Prostate gland (tissue), 2 donors: ENCODE measurements around the gene HKDC1. TPM values are rescaled to one million over a fixed set of nuclear protein-coding genes. Genes with fewer than 3 reads are reported as not detected.

Source experiments
- DNase-seq: peaks from one replicate; pipeline ENCODE4 v3.0.0-alpha.2; 2019; ENCODE audit warnings: low spot score
- H3K27ac ChIP-seq, 2 donors: fragments of 200-600 bp; sonication (generic); 2 replicates each; pipeline ENCODE4 v1.5.1; 2017 to 2019
- H3K27me3 ChIP-seq: fragments of 200-600 bp; sonication (generic); replicated peaks from 2 replicates; pipeline ENCODE4 v1.5.1; 2019; ENCODE audit not compliant: insufficient read depth
- H3K36me3 ChIP-seq, 2 donors: fragments of 200-600 bp; sonication (generic); 1 replicate in 1 of 2; 2 replicates in 1 of 2; pipeline versions ENCODE4 v1.5.1 to v1.8.1; 2017 to 2019
- H3K4me1 ChIP-seq: fragments of 200-600 bp; sonication (generic); replicated peaks from 2 replicates; pipeline ENCODE4 v1.5.1; 2019
- H3K4me3 ChIP-seq, 2 donors: fragments of 200-600 bp; sonication (generic); 2 replicates each; pipeline ENCODE4 v1.5.1; 2017 to 2019
- H3K9me3 ChIP-seq: fragments of 200-600 bp; sonication (generic); 2 replicates; pipeline ENCODE4 v1.5.1; 2017
- CTCF ChIP-seq, 4 experiments: fragments of 200-600 bp in 2 of 4; fragments of 450-650 bp in 2 of 4; sonication (generic) in 2 of 4; IDR thresholded peaks; 1 replicate in 3 of 4; 2 replicates in 1 of 4; pipeline ENCODE4 v1.5.1; 2016 to 2019; ENCODE audit warnings: antibody characterized with exemption in 4 of 4, mild to moderate bottlenecking in 2 of 4, moderate library complexity in 2 of 4
- POLR2A ChIP-seq: fragments of 450-650 bp; IDR thresholded peaks from one replicate; pipeline ENCODE4 v1.6.1; 2016; ENCODE audit warnings: antibody characterized with exemption, mild to moderate bottlenecking
- POLR2AphosphoS5 ChIP-seq: sonication (generic); formaldehyde crosslinking; IDR thresholded peaks from one replicate; pipeline ENCODE4 v1.6.1; 2017; ENCODE audit warnings: antibody characterized with exemption
- WGBS: methylation state at CpG from one replicate; pipeline ENCODE4 v1.1.5; 2018; 5-methylcytosine and 5-hydroxymethylcytosine counted together
- intact Hi-C: fragments of 100-400 bp; cut with DNase I; formaldehyde crosslinking; loops from one replicate; pipeline ENCODE4 v1.14.2; 2022
- total RNA-seq, 2 donors: library from RNA; depleted of rRNA; stranded (reverse); fragments of >200 nt; gene quantifications; one replicate each; pipeline ENCODE4 v1.1.0, GENCODE V29; 2016

The HKDC1 gene
- total RNA-seq, 2 donors from 2014 or later = 0.23 to 1.6 TPM

GRCh38 chr10:69265521-69265920 is 45.4 kb downstream of the HKDC1 start:
- no peak for DNase-seq
- H3K36me3 ChIP-seq = no peaks in the 10 kb centered on the region
- H3K27me3 ChIP-seq = no peaks in the 10 kb centered on the region
- intact Hi-C loops = no loop called here
- H3K9me3 ChIP-seq = no peaks in the 10 kb centered on the region
- TF ChIP-seq POLR2AphosphoS5 (no peak), CTCF (IDR thresholded peaks at IDR 0.05) (no peak), POLR2A (no peak)
- 81% methylated on average over 17 of the region's 17 CpGs for WGBS
- H3K4me3 ChIP-seq = no peak overlapping the region
- no peak overlapping the region for H3K27ac ChIP-seq
- no peaks in the 10 kb centered on the region for H3K4me1 ChIP-seq

- 88% methylated on average over 14 of the region's 14 CpGs for WGBS
- no peak overlapping the region for H3K27ac ChIP-seq
- TF ChIP-seq CTCF (IDR thresholded peaks at IDR 0.05) (no peak), POLR2A (no peak), POLR2AphosphoS5 (no peak)
- DNase-seq = no peak
- H3K9me3 ChIP-seq = no peaks in the 10 kb centered on the region
- H3K4me1 ChIP-seq = no peaks in the 10 kb centered on the region
- intact Hi-C loops = no loop called here
- H3K4me3 ChIP-seq = no peak overlapping the region
- H3K36me3 ChIP-seq = no peaks in the 10 kb centered on the region
- H3K27me3 ChIP-seq = no peaks in the 10 kb centered on the region
Observed at GRCh38 chr10:69268761-69269416, 48.8 kb downstream of the HKDC1 start.

- TF ChIP-seq CTCF (IDR thresholded peaks at IDR 0.05) (no peak), POLR2AphosphoS5 (no peak), POLR2A (no peak)
- Histone ChIP-seq H3K4me3 (no peak overlapping the region), H3K27ac (no peak overlapping the region), H3K36me3 (no peaks in the 10 kb centered on the region), H3K9me3 (no peaks in the 10 kb centered on the region), H3K27me3 (no peaks in the 10 kb centered on the region), H3K4me1 (no peaks in the 10 kb centered on the region)
- WGBS = 58% methylated on average over 2 of the region's 2 CpGs
- intact Hi-C loops = no loop called here
- DNase-seq = no peak
Observed at GRCh38 chr10:69269761-69270160, 49.6 kb downstream of the HKDC1 start.

GRCh38 chr10:69270990-69271389 is 50.9 kb downstream of the HKDC1 start:
- Histone ChIP-seq H3K4me1 (no peaks in the 10 kb centered on the region), H3K4me3 (no peak overlapping the region), H3K9me3 (no peaks in the 10 kb centered on the region), H3K27me3 (no peaks in the 10 kb centered on the region), H3K36me3 (no peaks in the 10 kb centered on the region), H3K27ac (no peak overlapping the region)
- 77% methylated on average over 3 of the region's 3 CpGs for WGBS
- DNase-seq = no peak
- TF ChIP-seq POLR2A = no peak
- TF ChIP-seq CTCF (IDR thresholded peaks at IDR 0.05) = no peak
- TF ChIP-seq POLR2AphosphoS5 = no peak
- intact Hi-C loops = no loop called here

- no peak overlapping the region for H3K27ac ChIP-seq
- no peak for DNase-seq
- TF ChIP-seq POLR2A = no peak
- WGBS = 58% methylated on average over 1 of the region's 1 CpG
- H3K9me3 ChIP-seq = no peaks in the 10 kb centered on the region
- no peaks in the 10 kb centered on the region for H3K36me3 ChIP-seq
- intact Hi-C loops = no loop called here
- no peak overlapping the region for H3K4me3 ChIP-seq
- H3K27me3 ChIP-seq = no peaks in the 10 kb centered on the region
- H3K4me1 ChIP-seq = no peaks in the 10 kb centered on the region
Observed at GRCh38 chr10:69272624-69273023, 52.5 kb downstream of the HKDC1 start.
